Neuronal stem cell (in vitro differentiated cells): ENCODE data around the gene STAT3.
"Not testable (repeated sequence)": the region's sequence is repeated elsewhere in the genome, so short reads cannot be mapped to it uniquely, and the experiment has no call there.

Experiments
- DNase-seq: peaks from one replicate; pipeline ENCODE4 v3.0.0-alpha.2; 2013; ENCODE audit warnings: low spot score
- H2AFZ ChIP-seq: one replicate; pipeline ENCODE4 v1.6.1; 2013; ENCODE audit warnings: mild to moderate bottlenecking, low read length, inconsistent platforms
- H2AK5ac ChIP-seq: 2 replicates; pipeline ENCODE4 v1.6.1; 2013; ENCODE audit warnings: low read depth, mild to moderate bottlenecking, inconsistent platforms, low read length, moderate library complexity, mixed read lengths
- H2BK120ac ChIP-seq: 2 replicates; pipeline ENCODE4 v1.6.1; 2013; ENCODE audit warnings: low read depth, mild to moderate bottlenecking, inconsistent platforms, low read length, moderate library complexity, mixed read lengths
- H2BK12ac ChIP-seq: one replicate; pipeline ENCODE4 v1.6.1; 2013; ENCODE audit warnings: low read length, inconsistent platforms
- H2BK15ac ChIP-seq: 2 replicates; pipeline ENCODE4 v1.6.1; 2013; ENCODE audit warnings: mild to moderate bottlenecking, low read length, inconsistent platforms, mixed read lengths
- H2BK5ac ChIP-seq: one replicate; pipeline ENCODE4 v1.6.1; 2013; ENCODE audit warnings: inconsistent platforms, mild to moderate bottlenecking, low read length, moderate library complexity
- H3K14ac ChIP-seq: one replicate; pipeline ENCODE4 v1.6.1; 2013; ENCODE audit warnings: low read length, inconsistent platforms
- H3K18ac ChIP-seq: 2 replicates; pipeline ENCODE4 v1.6.1; 2013; ENCODE audit warnings: low read length, inconsistent platforms
- H3K23ac ChIP-seq: 2 replicates; pipeline ENCODE4 v1.6.1; 2013; ENCODE audit warnings: low read depth, mild to moderate bottlenecking, mixed read lengths, low read length, inconsistent platforms; ENCODE audit not compliant: poor library complexity
- H3K27ac ChIP-seq: replicated peaks from 3 replicates; pipeline ENCODE4 v1.5.1; 2013; ENCODE audit warnings: low read length, inconsistent platforms
- H3K27me3 ChIP-seq, 3 experiments: 2 replicates each; pipeline ENCODE4 v1.6.1; 2013; ENCODE audit warnings: low read length in 3 of 3, mild to moderate bottlenecking in 2 of 3, inconsistent platforms in 1 of 3, low read depth in 1 of 3, mixed read lengths in 1 of 3, moderate library complexity in 1 of 3; ENCODE audit not compliant: control insufficient read depth in 3 of 3, insufficient read depth in 3 of 3
- H3K36me3 ChIP-seq, 2 donors: replicated peaks in 1 of 2; 2 replicates each; pipeline ENCODE4 v1.6.1; 2013; ENCODE audit warnings: low read length in 2 of 2; ENCODE audit not compliant: control insufficient read depth in 2 of 2, insufficient read depth in 2 of 2
- H3K4ac ChIP-seq: 2 replicates; pipeline ENCODE4 v1.6.1; 2013; ENCODE audit warnings: inconsistent platforms, mild to moderate bottlenecking, low read length, moderate library complexity
- H3K4me1 ChIP-seq, 2 donors: 1 replicate in 1 of 2; 2 replicates in 1 of 2; pipeline ENCODE4 v1.6.1; 2013; ENCODE audit warnings: low read length in 2 of 2, low read depth in 1 of 2; ENCODE audit not compliant: control insufficient read depth in 2 of 2, insufficient read depth in 1 of 2
- H3K4me2 ChIP-seq: one replicate; pipeline ENCODE4 v1.6.1; 2013; ENCODE audit warnings: mild to moderate bottlenecking, low read length, inconsistent platforms; ENCODE audit not compliant: insufficient read depth, poor library complexity, severe bottlenecking
- H3K4me3 ChIP-seq, 2 donors: 2 replicates each; pipeline ENCODE4 v1.5.1; 2013; ENCODE audit warnings: low read length in 2 of 2, mild to moderate bottlenecking in 2 of 2, inconsistent platforms in 1 of 2, moderate library complexity in 1 of 2
- H3K79me1 ChIP-seq: one replicate; pipeline ENCODE4 v1.6.1; 2013; ENCODE audit warnings: low read depth, mild to moderate bottlenecking, inconsistent platforms, low read length, moderate library complexity
- H3K9ac ChIP-seq: one replicate; pipeline ENCODE4 v1.6.1; 2013; ENCODE audit warnings: mild to moderate bottlenecking, low read depth, low read length, inconsistent platforms; ENCODE audit not compliant: poor library complexity
- H3K9me3 ChIP-seq, 2 donors: replicated peaks in 1 of 2; 2 replicates each; pipeline versions ENCODE3 to v1.6.1; 2013; ENCODE audit warnings: low read length in 2 of 2, mild to moderate bottlenecking in 2 of 2, inconsistent platforms in 1 of 2, low read depth in 1 of 2, mixed read lengths in 1 of 2, moderate library complexity in 1 of 2; ENCODE audit not compliant: control insufficient read depth in 2 of 2, insufficient read depth in 1 of 2
- H4K8ac ChIP-seq: one replicate; pipeline ENCODE4 v1.6.1; 2013; ENCODE audit warnings: low read depth, mild to moderate bottlenecking, inconsistent platforms, low read length, moderate library complexity
- H4K91ac ChIP-seq: one replicate; pipeline ENCODE4 v1.6.1; 2013; ENCODE audit warnings: low read length, low read depth, mild to moderate bottlenecking, inconsistent platforms; ENCODE audit not compliant: poor library complexity
- WGBS, 2 donors: extraction: QIAGEN DNeasy Blood & Tissue Kit; methylation state at CpG; one replicate each; pipeline ENCODE4 v1.1.7; 2013; ENCODE audit warnings: missing lambda C conversion rate in 2 of 2, mixed read lengths in 1 of 2; ENCODE audit not compliant: insufficient read length in 2 of 2, insufficient replicate concordance in 1 of 2; ENCODE audit errors: extremely low coverage in 2 of 2; 5-methylcytosine and 5-hydroxymethylcytosine counted together

STAT3 gene

DNA sequence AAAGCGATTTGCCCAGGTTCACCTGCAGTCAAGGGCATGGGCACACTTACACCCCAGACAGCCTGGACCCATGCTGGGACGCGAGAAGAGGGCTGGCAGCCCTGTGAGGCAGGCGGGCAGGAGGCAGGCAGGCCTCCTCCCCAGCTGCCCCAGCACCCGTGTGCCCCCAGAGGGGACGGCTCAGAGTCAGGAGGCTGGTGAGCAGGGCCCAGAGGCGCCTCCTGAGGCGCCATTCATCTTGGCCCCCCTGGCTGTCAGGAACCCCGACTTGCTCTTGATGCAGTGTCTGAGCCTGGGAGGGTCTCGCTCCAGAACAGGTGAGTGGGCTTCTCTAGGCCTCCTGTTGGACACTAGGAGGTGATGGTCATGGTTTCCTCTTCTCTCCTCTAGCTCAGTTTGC lies 88.9 kb downstream of the STAT3 start:
- H2AK5ac ChIP-seq, H3K27me3 ChIP-seq, H2BK5ac ChIP-seq, H4K8ac ChIP-seq, H3K14ac ChIP-seq, H3K9me3 ChIP-seq, H2BK12ac ChIP-seq, DNase-seq, H3K79me1 ChIP-seq, H3K4me1 ChIP-seq, H3K18ac ChIP-seq, H3K23ac ChIP-seq, H4K91ac ChIP-seq, H3K36me3 ChIP-seq, H2AFZ ChIP-seq, H3K4ac ChIP-seq, H3K9ac ChIP-seq, H3K27ac ChIP-seq, H3K4me3 ChIP-seq, H3K4me2 ChIP-seq, H2BK15ac ChIP-seq, H2BK120ac ChIP-seq: not testable (repeated sequence)
- WGBS, 2 donors = no CpG with 5 or more reads among the region's 10 CpGs

DNA sequence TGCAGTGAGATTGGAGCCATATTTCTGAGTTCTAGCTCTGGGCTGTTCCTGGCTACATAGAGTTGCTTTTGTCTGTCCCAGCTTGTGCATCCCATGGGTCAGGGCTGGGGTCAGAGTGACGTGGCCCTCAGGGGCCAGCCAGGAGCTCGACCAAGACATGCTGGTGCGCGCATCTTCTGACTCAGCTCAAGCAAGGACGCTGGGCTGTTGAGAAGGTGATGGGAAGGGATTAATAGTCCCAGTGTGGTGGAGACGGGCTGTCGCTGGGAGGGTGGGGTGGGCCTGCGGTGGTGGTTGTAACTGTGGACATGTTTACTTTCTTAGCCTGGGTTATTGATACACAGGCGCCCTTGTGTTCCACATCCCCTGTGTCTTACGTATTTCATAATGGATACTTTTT lies 90.5 kb downstream of the STAT3 start:
- H3K4me3 ChIP-seq, H4K91ac ChIP-seq, DNase-seq, H2BK120ac ChIP-seq, H3K14ac ChIP-seq, H3K27ac ChIP-seq, H3K4me1 ChIP-seq, H3K18ac ChIP-seq, H3K36me3 ChIP-seq, H2BK5ac ChIP-seq, H3K27me3 ChIP-seq, H2AFZ ChIP-seq, H3K23ac ChIP-seq, H3K4me2 ChIP-seq, H4K8ac ChIP-seq, H3K79me1 ChIP-seq, H2BK15ac ChIP-seq, H3K9me3 ChIP-seq, H3K4ac ChIP-seq, H3K9ac ChIP-seq, H2BK12ac ChIP-seq, H2AK5ac ChIP-seq: not testable (repeated sequence)
- no CpG with 5 or more reads among the region's 10 CpGs for WGBS, 2 donors

DNA sequence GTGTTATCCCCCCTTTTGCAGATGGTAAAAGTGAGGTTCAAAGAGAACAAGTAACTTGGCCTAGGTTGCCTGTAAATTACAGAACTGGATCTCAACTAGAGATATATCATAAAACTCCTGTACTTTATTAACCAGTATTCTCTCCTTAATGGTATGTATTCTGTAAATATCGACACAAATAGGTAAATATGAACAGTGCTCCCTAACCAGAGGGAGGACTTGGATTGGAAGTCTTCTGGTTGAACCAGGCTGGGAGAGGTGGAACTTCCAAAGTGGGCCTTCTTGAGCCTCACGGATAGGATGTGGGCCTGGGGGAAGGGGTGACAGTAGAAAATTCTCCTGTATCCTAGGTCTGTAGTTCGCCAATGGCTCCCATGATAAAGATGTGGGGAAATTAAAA lies 92.2 kb downstream of the STAT3 start:
- Histone ChIP-seq H3K9ac (no peak overlapping the region), H4K8ac (no peak overlapping the region), H3K14ac (no peak overlapping the region), H3K4me1 (peaks cover 0 to 2% of the 10 kb centered on the region in 2 donors), H3K4me2 (no peak overlapping the region), H3K27me3 (peaks cover 0 to 7% (median under 1%) of the 10 kb centered on the region in 3 experiments), H3K79me1 (no peaks in the 10 kb centered on the region), H3K4me3 (no peak overlapping the region), H2BK15ac (no peak overlapping the region), H3K27ac (no peak overlapping the region), H3K9me3 (no peaks in the 10 kb centered on the region), H2BK12ac (no peak overlapping the region), H2BK120ac (no peak overlapping the region), H3K18ac (no peak overlapping the region), H3K23ac (no peak overlapping the region), H4K91ac (no peak overlapping the region), H2BK5ac (no peak overlapping the region), H2AK5ac (no peak overlapping the region), H3K36me3 (no peaks in the 10 kb centered on the region), H3K4ac (no peak overlapping the region), H2AFZ (no peak overlapping the region)
- WGBS, 2 donors = no CpG with 5 or more reads among the region's 3 CpGs
- no peak for DNase-seq

DNA sequence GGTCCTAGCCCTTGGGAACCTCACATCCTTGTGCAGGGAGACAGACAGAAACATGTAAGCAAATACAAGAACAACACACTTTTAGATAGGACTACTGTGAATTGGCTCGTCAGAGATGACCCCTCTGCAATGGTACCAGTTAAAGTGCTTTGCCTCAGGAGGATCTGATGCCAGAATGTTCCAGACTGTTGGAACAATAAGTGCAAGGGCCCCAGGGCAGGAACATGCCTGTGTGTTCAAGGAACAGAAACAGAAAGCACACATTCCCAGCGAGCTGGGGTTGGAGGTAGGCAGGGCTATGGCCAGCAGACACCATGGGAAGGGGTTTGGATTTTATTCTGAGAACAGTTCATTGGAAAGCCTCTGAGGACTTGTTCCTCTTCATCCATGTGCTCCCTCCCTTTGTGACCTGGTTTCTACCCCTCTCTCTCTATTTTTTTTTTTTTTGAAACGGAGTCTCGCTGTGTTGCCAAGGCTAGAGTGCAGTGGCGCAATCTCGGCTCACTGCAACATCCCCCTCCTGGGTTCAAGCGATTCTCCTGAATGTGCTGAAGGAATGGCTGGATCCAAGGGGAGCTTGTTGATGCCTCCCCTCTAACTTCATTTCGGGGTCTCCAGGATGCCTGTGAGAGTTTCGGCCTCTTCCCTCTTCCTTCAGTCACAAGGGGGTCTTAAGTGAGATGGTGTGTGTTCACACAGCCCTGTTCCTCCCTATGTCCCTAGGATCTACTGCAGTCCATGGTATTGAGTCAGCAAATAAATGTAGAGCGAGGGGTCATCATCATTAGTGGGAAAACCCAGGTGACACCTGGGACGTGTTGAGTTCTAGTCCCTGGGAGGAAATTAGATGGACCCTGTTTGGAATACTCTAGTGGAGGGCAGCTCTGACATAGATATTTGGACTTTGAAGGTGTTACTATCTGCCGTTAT lies 93.5 kb downstream of the STAT3 start:
- Histone ChIP-seq H3K4ac (no peak overlapping the region), H4K8ac (no peak overlapping the region), H3K36me3 (no peaks in the 10 kb centered on the region), H3K4me3 (no peak overlapping the region), H3K4me2 (no peak overlapping the region), H3K27me3 (peaks cover 0 to 15% (median 5%) of the 10 kb centered on the region in 3 experiments), H3K9ac (no peak overlapping the region), H3K14ac (no peak overlapping the region), H3K18ac (no peak overlapping the region), H3K27ac (no peak overlapping the region), H3K23ac (no peak overlapping the region), H2BK15ac (no peak overlapping the region), H3K79me1 (no peaks in the 10 kb centered on the region), H2BK12ac (no peak overlapping the region), H3K4me1 (peaks cover 0 to 3% of the 10 kb centered on the region in 2 donors), H2AK5ac (no peak overlapping the region), H3K9me3 (no peaks in the 10 kb centered on the region), H2BK5ac (no peak overlapping the region), H2BK120ac (no peak overlapping the region), H2AFZ (no peak overlapping the region), H4K91ac (no peak overlapping the region)
- no CpG with 5 or more reads among the region's 12 CpGs for WGBS, 2 donors
- no peak for DNase-seq
